ENCODE results near the gene DEPP1. TPM values are rescaled to one million over a fixed set of nuclear protein-coding genes. Genes with fewer than 3 reads are reported as not detected.
A peak's percentile ranks its signal among the peaks of the same experiment; 100 is the strongest.

The DEPP1 gene
- total and polyA plus RNA-seq, 2 experiments from 2014 or later = 32.3 to 39.3 TPM

- no peak for DNase-seq (ENCODE audit: low read depth in 1 of 2, low spot score in 1 of 2)
- peaks cover 45% of the 10 kb centered on the region for H3K4me1 ChIP-seq (ENCODE audit: low read depth)
- no peaks in the 10 kb centered on the region for H3K36me3 ChIP-seq
- no peaks in the 10 kb centered on the region for H3K9me3 ChIP-seq (ENCODE audit: low read depth)
- no peak overlapping the region for H3K27ac ChIP-seq
- no peak overlapping the region for H3K4me3 ChIP-seq
- H3K27me3 ChIP-seq = no peaks in the 10 kb centered on the region
- TF ChIP-seq CTCF (IDR thresholded peaks at IDR 0.05; ENCODE audit: low read depth, low read length) = no peak
Observed at GRCh38 chr10:44983895-44984278, 5.3 kb upstream of the DEPP1 start.

GRCh38 chr10:44983066-44983894, 4.7 kb upstream of the DEPP1 start:
- Histone ChIP-seq H3K4me3 (no peak overlapping the region), H3K9me3 (ENCODE audit: low read depth) (no peaks in the 10 kb centered on the region), H3K4me1 (ENCODE audit: low read depth) (peaks cover 48% of the 10 kb centered on the region), H3K27me3 (no peaks in the 10 kb centered on the region), H3K36me3 (no peaks in the 10 kb centered on the region), H3K27ac (no peak overlapping the region)
- TF ChIP-seq CTCF (IDR thresholded peaks at IDR 0.05; ENCODE audit: low read depth, low read length) = no peak
- no peak for DNase-seq (ENCODE audit: low read depth in 1 of 2, low spot score in 1 of 2)

- Histone ChIP-seq H3K27ac (no peak overlapping the region), H3K4me1 (ENCODE audit: low read depth) (peaks cover 56% of the 10 kb centered on the region), H3K36me3 (no peaks in the 10 kb centered on the region), H3K9me3 (ENCODE audit: low read depth) (no peaks in the 10 kb centered on the region), H3K4me3 (no peak overlapping the region), H3K27me3 (no peaks in the 10 kb centered on the region)
- no peak for DNase-seq (ENCODE audit: low read depth in 1 of 2, low spot score in 1 of 2)
- no peak for TF ChIP-seq CTCF (IDR thresholded peaks at IDR 0.05; ENCODE audit: low read depth, low read length)
Observed at GRCh38 chr10:44982496-44982895, 3.9 kb upstream of the DEPP1 start.

- no peak overlapping the region for H3K4me3 ChIP-seq
- DNase-seq (ENCODE audit: low read depth in 1 of 2, low spot score in 1 of 2) = no peak
- no peaks in the 10 kb centered on the region for H3K27me3 ChIP-seq
- peaks cover 60% of the 10 kb centered on the region for H3K4me1 ChIP-seq (ENCODE audit: low read depth)
- H3K9me3 ChIP-seq (ENCODE audit: low read depth) = no peaks in the 10 kb centered on the region
- H3K27ac ChIP-seq = no peak overlapping the region
- no peak for TF ChIP-seq CTCF (IDR thresholded peaks at IDR 0.05; ENCODE audit: low read depth, low read length)
- no peaks in the 10 kb centered on the region for H3K36me3 ChIP-seq
Observed at GRCh38 chr10:44982114-44982460, 3.5 kb upstream of the DEPP1 start.

- Histone ChIP-seq H3K9me3 (ENCODE audit: low read depth) (no peaks in the 10 kb centered on the region), H3K36me3 (no peaks in the 10 kb centered on the region), H3K27ac (no peak overlapping the region), H3K4me1 (ENCODE audit: low read depth) (peaks cover 61% of the 10 kb centered on the region), H3K4me3 (no peak overlapping the region), H3K27me3 (no peaks in the 10 kb centered on the region)
- TF ChIP-seq CTCF (IDR thresholded peaks at IDR 0.05; ENCODE audit: low read depth, low read length) = no peak
- peak in 1 of 2 donors; percentile 89 for DNase-seq (ENCODE audit: low read depth in 1 of 2, low spot score in 1 of 2)
Observed at GRCh38 chr10:44981172-44982113, 2.8 kb upstream of the DEPP1 start.
